H9 (cell line): ENCODE data around the gene TPSAB1. TPM values are rescaled to one million over a fixed set of nuclear protein-coding genes. Genes with fewer than 3 reads are reported as not detected.

ENCODE experiments used
- DNase-seq: peaks from one replicate; pipeline ENCODE4 v3.0.0-alpha.2; 2017
- H2AFZ ChIP-seq: one replicate; pipeline ENCODE4 v1.6.1; 2013; ENCODE audit warnings: mild to moderate bottlenecking, low read length, control low read depth, moderate library complexity
- H2AK5ac ChIP-seq: 2 replicates; pipeline ENCODE4 v1.6.1; 2013; ENCODE audit warnings: low read length, control low read depth, mixed read lengths; ENCODE audit not compliant: insufficient read length
- H2BK120ac ChIP-seq: one replicate; pipeline ENCODE4 v1.6.1; 2013; ENCODE audit warnings: low read depth, mild to moderate bottlenecking, low read length, control low read depth, inconsistent platforms; ENCODE audit not compliant: poor library complexity, severe bottlenecking
- H2BK12ac ChIP-seq: 2 replicates; pipeline ENCODE4 v1.6.1; 2013; ENCODE audit warnings: low read length, control low read depth, mixed read lengths, low read depth; ENCODE audit not compliant: insufficient read length
- H2BK15ac ChIP-seq: 2 replicates; pipeline ENCODE4 v1.6.1; 2013; ENCODE audit warnings: low read depth, low read length, control low read depth
- H2BK20ac ChIP-seq: one replicate; pipeline ENCODE4 v1.6.1; 2013; ENCODE audit warnings: low read depth, mild to moderate bottlenecking, low read length, control low read depth, inconsistent platforms; ENCODE audit not compliant: poor library complexity, severe bottlenecking
- H2BK5ac ChIP-seq: 2 replicates; pipeline ENCODE4 v1.6.1; 2013; ENCODE audit warnings: low read length, control low read depth, mixed read lengths; ENCODE audit not compliant: insufficient read length
- H3K14ac ChIP-seq: 2 replicates; pipeline ENCODE4 v1.6.1; 2013; ENCODE audit warnings: low read length, control low read depth; ENCODE audit not compliant: insufficient read depth
- H3K18ac ChIP-seq: 2 replicates; pipeline ENCODE4 v1.6.1; 2013; ENCODE audit warnings: low read depth, mild to moderate bottlenecking, mixed read lengths, low read length, control low read depth; ENCODE audit not compliant: insufficient read length
- H3K23ac ChIP-seq: 2 replicates; pipeline ENCODE4 v1.6.1; 2013; ENCODE audit warnings: low read length, control low read depth, mixed read lengths, low read depth; ENCODE audit not compliant: insufficient read length
- H3K23me2 ChIP-seq: 2 replicates; pipeline ENCODE4 v1.6.1; 2013; ENCODE audit warnings: low read depth, mild to moderate bottlenecking, mixed read lengths, low read length, control low read depth; ENCODE audit not compliant: insufficient read length, poor library complexity, severe bottlenecking
- H3K27ac ChIP-seq: 2 replicates; pipeline ENCODE4 v1.5.1; 2013; ENCODE audit warnings: low read length, control low read depth, mixed read lengths, low read depth; ENCODE audit not compliant: insufficient read length
- H3K27me3 ChIP-seq: 2 replicates; pipeline ENCODE4 v1.6.1; 2013; ENCODE audit warnings: low read length, control low read depth, inconsistent platforms; ENCODE audit not compliant: insufficient read depth
- H3K4ac ChIP-seq: 2 replicates; pipeline ENCODE4 v1.6.1; 2013; ENCODE audit warnings: low read depth, mild to moderate bottlenecking, control low read depth, inconsistent platforms, low read length, moderate library complexity
- H3K4me1 ChIP-seq: 2 replicates; pipeline ENCODE4 v1.6.1; 2013; ENCODE audit warnings: low read length, control low read depth, inconsistent platforms; ENCODE audit not compliant: insufficient read depth
- H3K4me2 ChIP-seq: 2 replicates; pipeline ENCODE4 v1.6.1; 2013; ENCODE audit warnings: low read length, control low read depth, mixed read lengths; ENCODE audit not compliant: insufficient read length, insufficient read depth
- H3K56ac ChIP-seq: 2 replicates; pipeline ENCODE4 v1.6.1; 2013; ENCODE audit warnings: low read depth, mild to moderate bottlenecking, mixed read lengths, low read length, control low read depth; ENCODE audit not compliant: insufficient read length
- H3K79me1 ChIP-seq: 2 replicates; pipeline ENCODE4 v1.6.1; 2013; ENCODE audit warnings: low read depth, mild to moderate bottlenecking, moderate library complexity, low read length, control low read depth, inconsistent platforms; ENCODE audit not compliant: insufficient read depth, poor library complexity, severe bottlenecking
- H3K79me2 ChIP-seq: 2 replicates; pipeline ENCODE4 v1.6.1; 2013; ENCODE audit warnings: low read length, control low read depth, inconsistent platforms; ENCODE audit not compliant: insufficient read depth
- H3K9ac ChIP-seq: 2 replicates; pipeline ENCODE4 v1.6.1; 2013; ENCODE audit warnings: low read length, control low read depth, mixed read lengths; ENCODE audit not compliant: insufficient read length; ENCODE audit errors: extremely low read depth
- H3K9me3 ChIP-seq: one replicate; pipeline ENCODE4 v1.6.1; 2013; ENCODE audit warnings: low read depth, low read length, inconsistent platforms; ENCODE audit not compliant: control insufficient read depth
- H3T11ph ChIP-seq: one replicate; pipeline ENCODE4 v1.6.1; 2013; ENCODE audit warnings: mild to moderate bottlenecking, low read length, control low read depth, inconsistent platforms
- H4K20me1 ChIP-seq: one replicate; pipeline ENCODE4 v1.6.1; 2013; ENCODE audit not compliant: control insufficient read depth, insufficient read length, insufficient read depth
- H4K5ac ChIP-seq: 2 replicates; pipeline ENCODE4 v1.6.1; 2013; ENCODE audit warnings: low read depth, mild to moderate bottlenecking, mixed read lengths, low read length, control low read depth; ENCODE audit not compliant: insufficient read length
- H4K8ac ChIP-seq: replicated peaks from 2 replicates; pipeline ENCODE4 v1.6.1; 2013; ENCODE audit warnings: low read length, control low read depth, mixed read lengths, low read depth; ENCODE audit not compliant: insufficient read length
- H4K91ac ChIP-seq: 2 replicates; pipeline ENCODE4 v1.6.1; 2013; ENCODE audit warnings: low read depth, mild to moderate bottlenecking, moderate library complexity, mixed read lengths, low read length, control low read depth; ENCODE audit not compliant: insufficient read length
- H3K27ac Mint-ChIP-seq, 3 experiments: 2 replicates in 2 of 3; 3 replicates in 1 of 3; pipeline ENCODE4 v1.8.0; 2020 to 2021; ENCODE audit warnings: mixed read lengths in 3 of 3, mild to moderate bottlenecking in 1 of 3, moderate library complexity in 1 of 3
- H3K27me3 Mint-ChIP-seq: 2 replicates; pipeline ENCODE4 v1.8.0; 2021; ENCODE audit warnings: low read depth, mild to moderate bottlenecking, moderate library complexity, mixed read lengths
- H3K36me3 Mint-ChIP-seq, 3 experiments: 2 replicates in 2 of 3; 3 replicates in 1 of 3; pipeline ENCODE4 v1.8.0; 2020 to 2021; ENCODE audit warnings: low read depth in 3 of 3, mixed read lengths in 3 of 3; ENCODE audit not compliant: insufficient read depth in 1 of 3
- H3K4me1 Mint-ChIP-seq, 2 experiments: 2 replicates each; pipeline ENCODE4 v1.8.0; 2020; ENCODE audit warnings: mixed read lengths in 2 of 2
- H3K4me3 Mint-ChIP-seq, 2 experiments: 2 replicates in 1 of 2; 3 replicates in 1 of 2; pipeline ENCODE4 v1.8.0; 2020 to 2021; ENCODE audit warnings: mild to moderate bottlenecking in 2 of 2, mixed read lengths in 2 of 2, moderate library complexity in 1 of 2
- H3K9me3 Mint-ChIP-seq, 2 experiments: 2 replicates in 1 of 2; 3 replicates in 1 of 2; pipeline ENCODE4 v1.8.0; 2020; ENCODE audit warnings: mild to moderate bottlenecking in 2 of 2, mixed read lengths in 2 of 2, moderate library complexity in 1 of 2
- WGBS: extraction: QIAGEN DNeasy Blood & Tissue Kit; methylation state at CpG from one replicate; pipeline ENCODE4 v1.1.7; 2013; ENCODE audit warnings: missing lambda C conversion rate, low lambda C conversion rate, mixed read lengths; ENCODE audit not compliant: insufficient read length; ENCODE audit errors: extremely low coverage; 5-methylcytosine and 5-hydroxymethylcytosine counted together
- total RNA-seq: library from RNA; stranded (reverse); gene quantifications from 2 replicates; pipeline ENCODE4 v1.2.1, GENCODE V29; 2021
- TF ChIP-seq, protein P1 (sequence below): fragments of 200-600 bp; sonication (generic); conservative IDR thresholded peaks from 3 replicates; pipeline ENCODE4 v1.8.0; 2021; ENCODE audit warnings: antibody characterized with exemption, mild to moderate bottlenecking

The TPSAB1 gene
- total RNA-seq, 1 experiment from 2014 or later: not detected

GRCh38 chr16:1277151-1277598, 36.7 kb downstream of the TPSAB1 start:
- no peak overlapping the region for H4K5ac ChIP-seq
- no peak overlapping the region for H3K23ac ChIP-seq
- H2BK15ac ChIP-seq: no peak overlapping the region
- no peaks in the 10 kb centered on the region for H4K20me1 ChIP-seq
- H2BK12ac ChIP-seq: no peak overlapping the region
- H2BK20ac ChIP-seq: no peak overlapping the region
- no peak overlapping the region for H3K14ac ChIP-seq
- no peak overlapping the region for H2BK5ac ChIP-seq
- Mint-ChIP-seq H3K4me3 (no peak overlapping the region), H3K9me3 (no peaks in the 10 kb centered on the region), H3K27ac (no peak overlapping the region), H3K36me3 (peaks cover 0 to 4% (median 0%) of the 10 kb centered on the region in 3 experiments; a peak in 2 of 7 replicates), H3K4me1 (peaks cover 5 to 12% of the 10 kb centered on the region in 2 experiments; a peak in 3 of 4 replicates), H3K27me3 (peaks cover 42% of the 10 kb centered on the region)
- no peak overlapping the region for H2AK5ac ChIP-seq
- H3K9me3 ChIP-seq: no peaks in the 10 kb centered on the region
- H3K9ac ChIP-seq: no peak overlapping the region
- no peak overlapping the region for H3K56ac ChIP-seq
- no peak overlapping the region for H3K27ac ChIP-seq
- DNase-seq: no peak
- H3K27me3 ChIP-seq: no peaks in the 10 kb centered on the region
- no peak overlapping the region for H3K4ac ChIP-seq
- H3T11ph ChIP-seq: no peak overlapping the region
- H4K91ac ChIP-seq: no peak overlapping the region
- H3K4me2 ChIP-seq: no peak overlapping the region
- H2BK120ac ChIP-seq: no peak overlapping the region
- no peaks in the 10 kb centered on the region; the same call in 1 of the 2 replicates for H3K4me1 ChIP-seq
- H3K79me2 ChIP-seq: no peaks in the 10 kb centered on the region
- no peaks in the 10 kb centered on the region for H3K79me1 ChIP-seq
- no peak overlapping the region for H4K8ac ChIP-seq
- H2AFZ ChIP-seq: no peak overlapping the region
- TF ChIP-seq, protein P1, sequence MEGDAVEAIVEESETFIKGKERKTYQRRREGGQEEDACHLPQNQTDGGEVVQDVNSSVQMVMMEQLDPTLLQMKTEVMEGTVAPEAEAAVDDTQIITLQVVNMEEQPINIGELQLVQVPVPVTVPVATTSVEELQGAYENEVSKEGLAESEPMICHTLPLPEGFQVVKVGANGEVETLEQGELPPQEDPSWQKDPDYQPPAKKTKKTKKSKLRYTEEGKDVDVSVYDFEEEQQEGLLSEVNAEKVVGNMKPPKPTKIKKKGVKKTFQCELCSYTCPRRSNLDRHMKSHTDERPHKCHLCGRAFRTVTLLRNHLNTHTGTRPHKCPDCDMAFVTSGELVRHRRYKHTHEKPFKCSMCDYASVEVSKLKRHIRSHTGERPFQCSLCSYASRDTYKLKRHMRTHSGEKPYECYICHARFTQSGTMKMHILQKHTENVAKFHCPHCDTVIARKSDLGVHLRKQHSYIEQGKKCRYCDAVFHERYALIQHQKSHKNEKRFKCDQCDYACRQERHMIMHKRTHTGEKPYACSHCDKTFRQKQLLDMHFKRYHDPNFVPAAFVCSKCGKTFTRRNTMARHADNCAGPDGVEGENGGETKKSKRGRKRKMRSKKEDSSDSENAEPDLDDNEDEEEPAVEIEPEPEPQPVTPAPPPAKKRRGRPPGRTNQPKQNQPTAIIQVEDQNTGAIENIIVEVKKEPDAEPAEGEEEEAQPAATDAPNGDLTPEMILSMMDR: no peak
- H3K23me2 ChIP-seq: no peaks in the 10 kb centered on the region
- H3K18ac ChIP-seq: no peak overlapping the region
- no CpG with 5 or more reads among the region's 19 CpGs for WGBS
